ENCODE measurements around the gene KCNJ15.

DNA sequence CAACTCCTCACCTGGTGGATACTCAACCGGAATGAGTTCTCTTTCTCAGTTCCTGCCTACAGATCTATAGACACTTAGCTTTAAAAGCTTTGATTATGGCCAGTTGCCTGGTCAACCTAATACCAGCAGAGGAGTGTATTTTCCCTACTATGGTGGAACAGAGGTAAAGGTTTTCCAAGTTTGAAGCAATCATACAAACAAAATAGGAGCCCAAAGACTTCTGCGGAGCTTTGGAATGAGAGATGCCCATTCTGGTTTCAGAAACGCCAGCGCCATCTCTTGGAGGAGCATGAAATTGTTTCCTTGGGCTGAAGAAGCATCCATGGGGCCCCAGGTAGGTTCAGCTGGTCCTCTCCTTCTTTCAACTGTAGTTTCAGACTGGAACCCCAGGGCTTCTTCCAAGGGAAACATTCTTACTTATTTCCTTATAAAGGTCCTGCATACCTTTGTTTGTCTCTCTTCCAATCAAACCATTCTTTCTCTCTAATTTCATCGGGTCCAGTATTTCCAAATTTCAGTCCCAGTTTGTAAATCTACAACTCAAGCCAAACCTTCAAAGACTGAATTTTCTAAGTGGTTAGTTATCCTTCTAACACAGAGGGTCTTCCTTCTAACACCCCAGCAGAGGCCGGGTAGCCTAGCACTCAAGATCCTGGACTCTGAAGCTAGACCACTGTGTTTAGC, 95.9 kb downstream of the KCNJ15 start:
- TF ChIP-seq, protein P1, sequence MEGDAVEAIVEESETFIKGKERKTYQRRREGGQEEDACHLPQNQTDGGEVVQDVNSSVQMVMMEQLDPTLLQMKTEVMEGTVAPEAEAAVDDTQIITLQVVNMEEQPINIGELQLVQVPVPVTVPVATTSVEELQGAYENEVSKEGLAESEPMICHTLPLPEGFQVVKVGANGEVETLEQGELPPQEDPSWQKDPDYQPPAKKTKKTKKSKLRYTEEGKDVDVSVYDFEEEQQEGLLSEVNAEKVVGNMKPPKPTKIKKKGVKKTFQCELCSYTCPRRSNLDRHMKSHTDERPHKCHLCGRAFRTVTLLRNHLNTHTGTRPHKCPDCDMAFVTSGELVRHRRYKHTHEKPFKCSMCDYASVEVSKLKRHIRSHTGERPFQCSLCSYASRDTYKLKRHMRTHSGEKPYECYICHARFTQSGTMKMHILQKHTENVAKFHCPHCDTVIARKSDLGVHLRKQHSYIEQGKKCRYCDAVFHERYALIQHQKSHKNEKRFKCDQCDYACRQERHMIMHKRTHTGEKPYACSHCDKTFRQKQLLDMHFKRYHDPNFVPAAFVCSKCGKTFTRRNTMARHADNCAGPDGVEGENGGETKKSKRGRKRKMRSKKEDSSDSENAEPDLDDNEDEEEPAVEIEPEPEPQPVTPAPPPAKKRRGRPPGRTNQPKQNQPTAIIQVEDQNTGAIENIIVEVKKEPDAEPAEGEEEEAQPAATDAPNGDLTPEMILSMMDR (IDR thresholded peaks at IDR 0.05), result peak in 3 of 4 experiments; percentile 29 to 48 (median 39)
- TF ChIP-seq POLR2AphosphoS5 (IDR thresholded peaks at IDR 0.05), result no peak
